Left ventricle myocardium inferior (tissue), 1 donor: ENCODE results near the gene CRHR1. TPM values are rescaled to one million over a fixed set of nuclear protein-coding genes. Genes with fewer than 3 reads are reported as not detected.

Experiments
- DNase-seq: peaks from one replicate; pipeline ENCODE4 v3.0.0-alpha.2; 2020
- H3K27ac ChIP-seq: fragments of 200-600 bp; replicated peaks from 2 replicates; pipeline ENCODE4 v1.8.0; 2021
- H3K27me3 ChIP-seq: fragments of 200-600 bp; 2 replicates; pipeline ENCODE4 v1.8.0; 2021; ENCODE audit warnings: low read depth
- H3K36me3 ChIP-seq: fragments of 200-600 bp; 2 replicates; pipeline ENCODE4 v1.8.0; 2021
- H3K4me1 ChIP-seq: fragments of 200-600 bp; 2 replicates; pipeline ENCODE4 v1.8.0; 2021
- H3K4me3 ChIP-seq: fragments of 200-600 bp; 2 replicates; pipeline ENCODE4 v1.8.0; 2021; ENCODE audit warnings: mild to moderate bottlenecking, moderate library complexity
- H3K9me3 ChIP-seq: fragments of 200-600 bp; replicated peaks from 2 replicates; pipeline ENCODE4 v1.8.0; 2021
- intact Hi-C: fragments of 100-400 bp; cut with micrococcal nuclease; formaldehyde crosslinking; loops from one replicate; pipeline ENCODE4 v1.11.0; 2022
- total RNA-seq: library from RNA; stranded (reverse); fragmentation: NEBNext Ultra II Directional; extraction: Animal tissue kit (Norgen Biotek cat#: 25700); gene quantifications from one replicate; pipeline ENCODE4 v1.2.1, GENCODE V29; 2021
- TF ChIP-seq, protein P1 (sequence below): fragments of 200-600 bp; IDR thresholded peaks from 2 replicates; pipeline ENCODE4 v1.8.0; 2021; ENCODE audit warnings: antibody characterized with exemption, mild to moderate bottlenecking, borderline replicate concordance
- donor health status: DM: no; HTN: yes; CAD: no; lungs with severe emphysema.

The CRHR1 gene
- total RNA-seq, 1 donor from 2014 or later = not detected

DNA sequence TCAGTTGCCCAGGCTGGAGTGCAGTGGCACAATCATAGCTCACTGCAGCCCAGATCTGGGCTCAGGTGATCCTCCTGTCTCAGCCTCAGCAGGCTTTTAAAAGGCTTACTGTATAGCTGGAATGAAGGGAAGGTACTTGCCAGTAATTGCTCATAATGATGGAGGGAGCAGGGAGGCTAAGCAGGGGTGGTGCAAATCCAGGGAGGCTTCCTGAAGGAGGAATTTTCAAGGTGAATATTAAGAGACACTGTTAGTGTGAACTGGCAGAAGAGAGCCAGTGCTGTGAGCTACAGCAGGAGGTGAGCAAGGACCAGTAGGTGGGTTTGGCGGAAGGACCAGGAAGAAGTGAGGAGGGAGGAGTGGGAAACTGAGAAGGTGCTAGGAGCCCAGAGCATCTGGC, 24.7 kb downstream of the CRHR1 start:
- no peaks in the 10 kb centered on the region for H3K36me3 ChIP-seq
- TF ChIP-seq, protein P1, sequence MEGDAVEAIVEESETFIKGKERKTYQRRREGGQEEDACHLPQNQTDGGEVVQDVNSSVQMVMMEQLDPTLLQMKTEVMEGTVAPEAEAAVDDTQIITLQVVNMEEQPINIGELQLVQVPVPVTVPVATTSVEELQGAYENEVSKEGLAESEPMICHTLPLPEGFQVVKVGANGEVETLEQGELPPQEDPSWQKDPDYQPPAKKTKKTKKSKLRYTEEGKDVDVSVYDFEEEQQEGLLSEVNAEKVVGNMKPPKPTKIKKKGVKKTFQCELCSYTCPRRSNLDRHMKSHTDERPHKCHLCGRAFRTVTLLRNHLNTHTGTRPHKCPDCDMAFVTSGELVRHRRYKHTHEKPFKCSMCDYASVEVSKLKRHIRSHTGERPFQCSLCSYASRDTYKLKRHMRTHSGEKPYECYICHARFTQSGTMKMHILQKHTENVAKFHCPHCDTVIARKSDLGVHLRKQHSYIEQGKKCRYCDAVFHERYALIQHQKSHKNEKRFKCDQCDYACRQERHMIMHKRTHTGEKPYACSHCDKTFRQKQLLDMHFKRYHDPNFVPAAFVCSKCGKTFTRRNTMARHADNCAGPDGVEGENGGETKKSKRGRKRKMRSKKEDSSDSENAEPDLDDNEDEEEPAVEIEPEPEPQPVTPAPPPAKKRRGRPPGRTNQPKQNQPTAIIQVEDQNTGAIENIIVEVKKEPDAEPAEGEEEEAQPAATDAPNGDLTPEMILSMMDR = no peak
- DNase-seq = no peak
- intact Hi-C loops = no loop called here
- H3K4me3 ChIP-seq = no peak overlapping the region
- H3K27me3 ChIP-seq = peaks cover 86% of the 10 kb centered on the region
- no peaks in the 10 kb centered on the region for H3K4me1 ChIP-seq
- no peak overlapping the region for H3K27ac ChIP-seq
- no peaks in the 10 kb centered on the region for H3K9me3 ChIP-seq

DNA sequence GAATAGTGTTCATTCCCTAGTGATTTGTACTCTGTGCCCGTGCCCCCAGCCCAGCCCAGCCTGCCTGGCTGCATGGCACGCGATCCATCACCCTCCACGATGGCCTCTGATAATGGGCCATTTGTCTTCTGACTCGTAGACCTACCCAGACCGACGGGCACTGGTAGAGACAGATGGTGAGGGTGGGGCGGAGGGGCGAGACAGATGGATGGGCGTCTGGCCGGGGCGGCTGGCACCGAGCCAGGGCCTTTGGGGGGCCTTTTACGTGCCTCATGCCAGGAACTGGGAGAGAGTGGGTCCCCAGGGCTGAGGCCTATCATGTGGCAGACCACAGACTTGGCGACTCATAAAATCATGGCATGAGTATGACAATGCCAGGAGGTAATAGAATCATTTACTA, 25.4 kb downstream of the CRHR1 start:
- no peak for DNase-seq
- intact Hi-C loops = no loop called here
- TF ChIP-seq, protein P1 = no peak
- Histone ChIP-seq H3K27ac (no peak overlapping the region), H3K27me3 (peaks cover 82% of the 10 kb centered on the region), H3K4me3 (no peak overlapping the region), H3K36me3 (no peaks in the 10 kb centered on the region), H3K9me3 (no peaks in the 10 kb centered on the region), H3K4me1 (no peaks in the 10 kb centered on the region)

- TF ChIP-seq, protein P1 = peak; percentile 48
- intact Hi-C loops = no loop called here
Measured at GRCh38 chr17:45812102-45812501, 28.0 kb downstream of the CRHR1 start.

DNA sequence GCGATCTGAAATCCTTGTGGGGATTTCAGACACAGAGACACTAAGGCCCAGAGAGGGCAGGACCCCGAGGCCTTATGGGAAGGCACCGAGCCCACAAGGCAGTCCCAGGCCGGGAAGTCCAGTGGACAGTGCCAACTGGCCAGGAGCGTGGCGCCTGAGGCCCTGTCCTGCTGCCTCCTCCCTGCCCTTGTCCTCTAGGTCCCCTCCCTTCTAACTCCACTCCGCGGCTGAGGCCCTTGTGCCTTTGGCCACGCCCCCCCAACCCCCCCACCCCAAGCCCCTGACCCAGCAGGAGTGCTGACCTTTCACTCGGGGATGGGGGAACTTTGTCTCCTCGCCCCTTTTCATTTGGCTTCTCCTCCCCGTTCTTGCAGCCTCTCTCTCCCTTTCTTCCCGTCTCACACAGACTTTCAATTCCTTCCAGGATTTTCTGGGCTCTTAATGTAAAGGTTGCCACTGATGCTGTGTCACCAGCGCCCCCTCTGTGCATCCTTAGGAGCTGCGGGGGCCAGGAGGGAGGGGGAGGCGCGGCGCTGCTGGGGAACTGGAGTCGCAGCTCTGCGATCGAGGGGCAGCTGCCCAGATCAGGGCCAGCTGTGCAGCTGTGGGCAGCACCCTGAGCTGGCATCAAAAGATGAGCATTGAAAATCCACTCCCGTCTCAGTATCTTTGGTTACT, 29.1 kb downstream of the CRHR1 start:
- intact Hi-C loops = no loop called here
- no peaks in the 10 kb centered on the region for H3K9me3 ChIP-seq
- no peak overlapping the region for H3K4me3 ChIP-seq
- H3K27ac ChIP-seq = no peak overlapping the region
- TF ChIP-seq, protein P1 = no peak
- DNase-seq = no peak
- H3K27me3 ChIP-seq = peaks cover 46% of the 10 kb centered on the region
- no peaks in the 10 kb centered on the region for H3K36me3 ChIP-seq
- peaks cover 6% of the 10 kb centered on the region for H3K4me1 ChIP-seq

More at GRCh38 chr17:45812102-45812501, 28.0 kb downstream of the CRHR1 start:
- Histone ChIP-seq H3K4me1 (peaks cover 6% of the 10 kb centered on the region), H3K9me3 (no peaks in the 10 kb centered on the region), H3K4me3 (no peak overlapping the region), H3K27me3 (peaks cover 56% of the 10 kb centered on the region), H3K27ac (no peak overlapping the region), H3K36me3 (no peaks in the 10 kb centered on the region)
- no peak for DNase-seq

DNA sequence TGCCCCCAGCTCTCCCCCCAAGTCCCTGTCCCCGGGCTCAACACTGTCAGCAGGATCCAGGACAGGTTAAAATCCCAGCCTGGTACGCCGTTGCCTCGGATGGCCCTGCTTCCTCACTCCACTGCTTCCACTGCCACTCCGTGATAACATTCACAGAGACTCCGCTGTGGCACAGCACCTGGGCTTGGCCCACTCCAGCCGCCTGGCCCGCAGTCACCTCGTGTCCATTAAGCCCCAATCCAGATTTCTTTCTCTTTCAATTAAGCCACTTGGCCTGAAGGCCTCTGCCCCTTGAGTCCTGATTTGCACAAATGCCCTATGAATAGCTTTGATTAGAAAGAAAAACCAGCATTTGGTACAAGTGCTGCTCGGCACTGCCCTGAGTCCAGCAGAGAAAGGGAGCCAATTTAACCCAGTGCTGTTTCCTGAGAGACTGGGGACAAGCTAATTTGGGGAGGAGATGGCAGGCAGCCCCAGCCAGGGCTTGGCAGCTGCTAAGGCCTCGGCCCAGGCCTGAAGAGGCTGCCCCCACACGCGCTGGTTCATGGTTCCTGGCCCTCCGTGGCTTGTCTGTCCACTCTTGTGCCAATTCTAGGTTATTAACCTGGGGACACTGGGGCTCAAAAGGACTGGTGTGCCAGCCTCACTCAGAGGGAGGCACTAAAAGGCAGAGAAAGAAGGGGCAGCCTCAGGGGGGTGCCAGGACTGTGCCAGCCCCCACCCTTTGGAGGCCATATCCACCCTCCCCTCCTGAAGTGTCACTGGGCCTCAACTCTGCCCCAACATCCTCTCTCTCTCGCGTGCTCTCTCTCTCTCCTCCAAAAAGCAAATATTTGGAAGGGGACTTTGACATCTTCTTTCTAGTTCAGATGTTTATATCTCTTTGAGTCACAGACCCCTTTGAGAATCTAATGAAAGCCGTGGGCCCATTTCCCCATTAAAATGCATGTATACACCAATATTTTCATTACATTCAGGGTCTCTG, 30.8 kb downstream of the CRHR1 start:
- no peaks in the 10 kb centered on the region for H3K9me3 ChIP-seq
- H3K4me3 ChIP-seq = no peak overlapping the region
- H3K27me3 ChIP-seq = peaks cover 43% of the 10 kb centered on the region
- no peak for DNase-seq
- TF ChIP-seq, protein P1 = no peak
- H3K27ac ChIP-seq = no peak overlapping the region
- peaks cover 6% of the 10 kb centered on the region for H3K4me1 ChIP-seq
- intact Hi-C loops = no loop called here
- no peaks in the 10 kb centered on the region for H3K36me3 ChIP-seq
